GM21619 (cell line): ENCODE measurements around the gene PDE1A.

Experiments
- ATAC-seq: cut with Tn5 transposase; IDR thresholded peaks from one replicate; pipeline ENCODE4 v1.9.1; 2021; ENCODE audit not compliant: unreplicated experiment

The PDE1A gene

DNA sequence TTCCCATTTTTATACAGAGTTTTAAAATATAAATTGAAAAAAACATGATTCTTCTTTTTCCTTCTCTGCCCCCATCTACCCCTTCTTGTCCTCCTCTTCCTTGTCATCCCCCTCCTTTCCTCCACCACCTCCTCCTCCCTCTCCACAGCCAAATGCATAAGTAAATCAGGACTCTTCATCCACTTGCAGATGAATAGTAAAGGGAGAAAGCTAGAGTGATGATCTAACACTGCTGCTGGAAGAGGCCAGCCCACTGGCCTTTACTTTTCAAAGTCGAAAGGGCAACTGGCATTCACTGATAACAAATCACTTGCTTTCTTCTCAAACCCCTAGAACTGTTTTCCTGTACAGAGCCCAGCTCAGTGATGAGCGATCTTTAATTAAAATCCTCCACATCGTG lies 205.8 kb downstream of the PDE1A start:
- ATAC-seq = no peak

DNA sequence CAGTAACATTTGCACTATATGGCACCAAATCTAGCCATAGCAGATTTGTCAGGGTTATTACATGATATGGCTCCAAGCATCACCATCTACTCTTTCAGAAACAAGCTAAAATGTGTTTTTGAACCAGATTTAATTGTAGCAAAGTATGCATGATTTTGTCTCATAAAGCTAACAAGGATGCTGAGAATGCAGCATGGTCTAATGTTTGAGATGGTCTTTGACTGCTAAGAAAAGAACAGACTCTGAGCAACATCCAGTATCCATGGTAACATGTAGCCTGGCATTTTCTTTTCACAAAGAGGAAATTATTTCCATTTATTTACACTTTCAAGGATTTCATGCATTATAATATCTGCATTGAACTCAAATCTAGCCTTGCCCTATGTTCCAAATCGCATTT lies 206.5 kb downstream of the PDE1A start:
- ATAC-seq = no peak

DNA sequence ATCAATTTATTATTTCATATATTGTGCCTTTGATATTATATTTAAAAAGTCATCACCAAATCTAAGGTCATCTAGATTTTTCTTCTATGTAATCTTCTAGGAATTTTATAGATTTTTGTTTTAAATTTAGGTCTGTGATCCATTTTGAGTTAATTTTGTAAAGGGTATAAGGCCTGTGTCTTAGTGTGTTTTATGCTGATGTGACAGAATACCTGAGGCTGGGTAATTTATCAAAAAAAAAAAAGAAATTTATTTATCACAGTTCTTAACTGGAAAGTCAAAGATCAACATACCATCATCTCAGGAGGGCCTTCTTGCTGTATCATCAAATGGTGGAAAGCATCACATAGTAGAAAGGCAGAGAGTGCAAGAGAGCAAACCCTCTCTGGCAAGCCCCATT lies 216.2 kb downstream of the PDE1A start:
- no peak for ATAC-seq

DNA sequence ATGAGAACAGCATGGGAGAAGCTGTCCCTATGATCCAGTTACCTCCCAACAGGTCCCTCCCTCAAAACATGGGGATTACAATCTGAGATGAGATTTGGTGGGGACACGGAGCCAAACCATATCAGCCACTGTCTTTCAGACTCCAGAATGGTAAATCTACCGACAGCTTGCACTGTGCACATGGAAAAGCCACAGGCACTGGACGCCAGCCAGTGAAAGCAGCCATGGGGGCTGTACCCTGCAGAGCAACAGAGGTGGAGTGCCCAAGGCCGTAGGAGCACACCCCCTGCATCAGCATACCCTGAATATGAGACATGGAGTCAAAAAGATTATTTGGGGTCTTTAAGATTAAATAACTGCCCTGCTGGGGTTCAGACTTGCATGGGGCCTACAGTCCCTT lies 218.4 kb downstream of the PDE1A start:
- ATAC-seq = no peak

DNA sequence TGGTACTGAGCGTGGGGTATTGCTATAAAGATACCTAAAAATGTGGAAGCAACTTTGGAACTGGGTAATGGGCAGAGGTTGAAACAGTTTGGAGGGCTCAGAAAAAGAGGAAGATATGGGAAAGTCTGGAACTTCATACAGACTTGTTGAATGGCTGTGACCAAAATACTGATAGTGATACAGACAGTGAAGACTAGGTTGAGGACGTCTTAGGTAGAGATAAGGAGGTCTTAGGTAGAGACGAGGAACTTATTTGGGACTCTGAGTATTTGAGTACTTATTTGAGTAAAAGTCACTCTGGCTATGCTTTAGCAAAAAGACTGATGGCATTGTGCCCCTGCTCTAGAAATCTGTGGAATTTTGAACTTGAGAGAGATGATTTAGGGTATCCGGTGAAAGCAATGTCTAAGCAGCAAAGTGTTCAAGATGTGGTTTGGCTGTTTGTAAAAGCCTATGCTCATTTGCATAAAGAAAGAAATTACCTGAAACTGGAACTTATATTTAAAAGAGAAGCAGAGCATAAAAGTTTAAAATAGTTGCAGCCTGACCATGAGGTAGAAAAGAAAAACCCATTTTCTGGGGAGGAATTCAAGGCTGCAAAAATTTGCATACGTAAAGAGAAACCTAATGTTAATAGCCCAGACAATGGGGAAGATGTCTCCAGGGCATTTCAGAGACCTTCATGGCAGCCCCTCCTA lies 219.6 kb downstream of the PDE1A start:
- no peak for ATAC-seq

DNA sequence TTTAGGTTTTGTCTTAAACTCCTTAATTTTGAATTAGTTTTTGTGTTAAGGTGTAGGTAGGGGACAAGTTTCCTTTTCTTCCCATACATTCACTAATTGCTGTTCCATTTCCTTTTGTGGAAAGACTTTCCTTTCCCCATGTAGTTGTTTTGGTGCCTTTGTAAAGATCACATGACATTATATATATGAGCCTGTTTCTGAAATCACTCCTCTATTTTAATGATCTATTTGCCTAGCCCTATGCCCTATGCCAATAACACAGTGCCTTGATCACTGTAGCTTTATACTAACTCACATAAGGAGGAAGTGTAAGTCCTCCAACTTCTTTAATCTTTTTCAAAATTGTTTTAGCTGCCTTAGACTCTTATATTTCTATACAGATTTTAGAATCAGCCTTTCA lies 229.3 kb downstream of the PDE1A start:
- no peak for ATAC-seq

DNA sequence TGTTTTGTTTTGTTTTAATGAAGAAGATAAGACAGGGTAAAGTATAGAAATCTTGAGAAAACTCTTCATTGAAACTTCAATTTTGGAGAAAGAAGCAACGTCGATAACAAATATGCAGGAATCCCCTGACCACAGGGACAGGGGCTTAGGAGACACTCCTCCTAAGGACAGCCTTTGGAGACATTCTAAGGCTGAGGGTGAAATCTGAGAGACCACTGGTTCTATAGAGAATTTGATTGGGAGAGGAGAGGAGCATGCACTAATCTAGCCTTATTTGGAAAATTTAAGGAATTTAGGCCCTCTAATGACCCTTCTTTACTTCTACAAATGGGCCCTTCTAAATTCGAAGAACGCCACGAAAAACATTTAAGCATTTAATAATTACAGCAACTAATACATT lies 233.5 kb downstream of the PDE1A start:
- ATAC-seq = no peak

DNA sequence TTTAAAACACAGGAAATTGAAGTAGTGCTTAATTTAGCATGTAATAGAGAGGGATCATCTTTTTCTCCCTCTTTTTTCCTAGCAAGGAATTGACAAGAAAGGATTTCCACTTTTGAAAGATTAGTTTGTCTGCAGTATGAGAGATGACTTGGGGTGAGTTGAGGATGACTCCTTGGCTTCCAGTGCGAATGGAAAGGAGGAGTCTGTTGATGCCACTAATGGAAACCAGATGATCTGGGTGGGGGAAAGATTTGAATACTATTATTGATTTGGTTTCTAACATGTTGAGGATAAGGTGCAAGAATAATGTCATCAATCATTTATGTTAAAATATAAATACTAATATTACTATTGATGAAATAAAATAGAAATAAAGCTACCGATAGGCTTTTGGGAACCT lies 235.8 kb downstream of the PDE1A start:
- no peak for ATAC-seq

DNA sequence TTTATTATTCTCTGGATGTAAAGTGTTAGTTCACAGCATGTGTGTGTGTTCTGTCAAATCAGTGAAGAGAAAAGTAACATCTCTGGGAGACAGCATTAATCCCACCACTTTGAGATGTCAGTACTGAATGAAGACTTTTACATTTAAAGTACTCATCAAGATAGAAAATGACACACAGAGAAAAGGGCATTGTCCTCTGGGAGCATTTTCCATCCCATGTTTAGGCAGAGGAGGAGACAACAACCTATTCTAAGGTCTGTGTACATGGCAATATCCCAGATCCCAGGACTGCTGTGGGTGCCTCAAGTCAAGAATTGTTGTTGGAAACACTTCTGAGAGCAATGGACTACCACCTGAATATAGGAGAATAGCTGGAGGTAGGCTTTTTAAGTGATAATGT lies 239.7 kb downstream of the PDE1A start:
- ATAC-seq = no peak

DNA sequence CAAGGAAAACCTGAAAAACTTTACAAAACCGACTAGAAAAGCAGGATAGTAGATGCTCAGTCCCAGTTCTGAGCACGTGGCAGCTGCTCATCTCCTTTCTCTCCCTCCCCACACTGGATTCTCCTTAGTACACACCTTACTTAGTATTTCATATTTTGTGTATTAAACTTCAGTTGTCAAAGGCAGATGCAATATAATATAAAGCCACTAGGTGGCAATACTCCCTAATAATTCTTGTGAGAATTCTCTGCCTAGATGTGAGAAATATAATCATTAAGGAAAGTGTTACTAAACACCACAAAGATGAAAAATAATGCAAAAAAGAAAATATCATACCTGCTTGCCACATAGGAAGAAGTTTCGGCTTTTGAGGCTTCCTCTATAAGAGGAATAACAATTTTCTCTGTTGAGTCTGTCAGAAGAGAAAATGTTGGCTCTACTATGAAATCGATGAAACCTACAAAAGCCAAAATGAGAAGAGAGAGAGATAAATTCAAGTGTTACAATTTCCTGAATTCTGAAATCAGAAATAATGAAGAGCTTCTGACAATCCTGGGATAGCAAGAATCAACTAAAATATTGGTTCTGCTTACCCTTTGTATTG lies 240.6 kb downstream of the PDE1A start:
- ATAC-seq = peak; percentile 82

DNA sequence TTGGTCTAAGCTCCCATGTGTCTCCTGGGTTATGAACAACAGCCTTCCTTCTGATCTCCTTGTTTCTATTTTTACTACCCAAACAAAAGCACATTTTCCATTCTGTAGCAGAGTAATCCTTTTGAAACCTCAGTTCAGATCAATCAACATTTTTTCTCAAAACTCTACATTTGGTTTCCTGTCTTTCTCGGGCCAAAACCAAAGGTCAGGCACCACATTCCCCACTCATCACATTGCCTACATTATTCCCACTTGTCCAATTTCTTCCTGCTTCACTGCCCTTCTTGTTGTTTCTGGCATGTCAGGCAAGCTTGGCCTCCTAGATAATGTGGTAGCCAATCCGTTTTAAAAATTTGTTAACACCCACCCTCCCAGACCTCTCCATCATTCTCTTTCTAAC lies 244.4 kb downstream of the PDE1A start:
- no peak for ATAC-seq

DNA sequence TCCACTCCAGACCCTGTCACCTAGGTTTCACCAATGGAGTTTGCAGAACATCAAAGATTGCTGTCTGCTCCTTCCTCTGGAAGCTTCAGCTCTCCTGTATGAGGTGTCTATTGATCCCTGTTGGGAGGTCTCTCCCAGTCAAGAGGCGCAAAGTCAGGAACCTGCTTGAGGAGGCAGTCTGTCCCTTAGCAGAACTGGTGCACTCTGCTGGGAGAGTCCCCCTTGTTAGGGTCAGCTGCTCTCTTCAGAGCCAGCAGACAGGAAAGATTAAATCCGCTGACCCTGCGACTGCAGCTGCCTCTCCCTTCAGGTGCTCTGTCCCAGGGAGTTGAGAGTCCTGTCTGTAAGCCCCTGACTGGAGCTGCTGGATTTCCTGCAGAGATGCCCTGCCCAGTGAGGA lies 245.5 kb downstream of the PDE1A start:
- ATAC-seq = no peak

DNA sequence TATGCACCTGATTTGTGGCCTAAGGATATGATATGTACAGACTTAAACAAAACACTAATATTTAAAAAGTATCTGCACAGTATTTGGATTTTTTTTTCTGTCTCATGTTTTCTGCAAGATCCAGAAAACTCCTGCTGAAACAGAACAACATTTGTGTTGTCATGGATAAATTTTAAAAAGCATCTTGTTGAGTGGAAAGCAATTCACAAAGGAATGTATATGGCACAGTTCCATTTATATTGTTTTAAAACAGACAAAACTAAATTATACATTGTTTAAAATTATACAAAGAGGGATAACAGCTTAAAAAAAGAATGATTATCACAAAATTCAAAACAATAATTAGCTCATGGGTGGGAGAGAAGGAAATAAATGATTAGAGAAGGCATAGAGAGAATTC lies 247.7 kb downstream of the PDE1A start:
- no peak for ATAC-seq

DNA sequence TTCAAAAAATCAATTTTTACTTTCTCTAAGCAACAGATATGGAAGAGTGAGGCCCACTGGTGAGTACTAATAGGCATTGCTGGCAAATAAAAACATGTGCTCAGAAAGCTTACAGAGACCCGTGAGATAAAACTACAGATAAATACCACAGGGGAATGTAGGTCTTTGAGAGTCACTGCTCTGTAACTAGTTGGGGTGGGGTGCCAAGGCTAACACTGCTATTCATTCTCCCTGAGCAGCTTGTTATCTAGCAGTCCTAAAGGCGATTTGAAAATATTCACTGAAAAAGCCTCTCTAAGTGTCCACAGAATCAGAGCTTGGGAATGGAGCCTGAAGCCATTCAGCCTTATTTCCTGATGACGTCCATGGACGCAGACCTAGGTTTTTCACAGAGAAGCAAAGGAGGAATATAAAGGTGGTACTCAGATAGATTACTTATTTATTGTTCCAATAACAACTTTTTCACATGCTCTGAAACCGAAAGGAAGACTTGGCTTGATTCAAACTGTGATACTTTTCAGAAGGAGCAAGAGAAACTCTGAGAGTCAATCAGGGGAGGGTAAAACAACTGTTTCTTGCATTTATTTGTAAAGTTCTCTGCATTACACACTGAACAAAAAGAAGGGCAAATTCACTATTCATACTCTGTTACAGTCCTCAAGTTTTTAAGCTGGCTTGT lies 252.8 kb downstream of the PDE1A start:
- ATAC-seq = no peak

DNA sequence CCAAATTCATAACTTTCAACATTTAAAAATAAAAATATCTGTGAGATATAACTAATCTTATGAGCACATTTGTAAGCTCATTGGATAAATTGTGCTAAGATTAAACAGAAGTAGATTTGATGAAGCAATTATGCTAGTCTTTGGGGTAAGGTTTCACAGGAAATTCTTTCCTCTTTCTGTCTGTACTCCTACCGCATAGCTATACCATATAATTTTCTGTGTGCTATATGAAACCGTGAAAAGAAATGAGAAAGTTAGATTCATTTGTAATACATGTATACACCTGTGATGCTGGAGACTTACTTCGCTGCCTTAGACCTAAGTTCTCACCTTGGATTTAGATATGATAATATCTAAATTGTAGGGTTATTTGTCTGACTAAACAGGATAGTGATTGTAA lies 256.5 kb downstream of the PDE1A start:
- ATAC-seq = no peak

DNA sequence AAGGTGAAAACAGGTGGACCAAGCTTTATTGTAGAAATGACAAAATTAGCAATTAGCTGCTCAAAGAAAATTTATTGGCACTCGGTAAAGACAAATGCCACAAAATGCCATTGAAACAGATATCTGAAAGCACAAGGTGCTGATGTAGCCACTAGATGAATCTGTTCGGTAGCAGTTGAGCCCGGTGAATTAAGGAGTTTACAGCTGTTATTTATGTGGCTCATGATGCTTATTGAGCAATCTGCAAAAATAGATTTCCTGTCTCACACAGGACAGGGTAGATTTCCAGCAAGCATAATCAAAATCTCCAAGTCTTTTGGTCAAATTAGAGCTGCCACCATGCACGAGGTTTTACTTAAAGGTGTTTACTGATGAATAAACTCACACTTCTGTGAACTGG lies 259.0 kb downstream of the PDE1A start:
- ATAC-seq = no peak

DNA sequence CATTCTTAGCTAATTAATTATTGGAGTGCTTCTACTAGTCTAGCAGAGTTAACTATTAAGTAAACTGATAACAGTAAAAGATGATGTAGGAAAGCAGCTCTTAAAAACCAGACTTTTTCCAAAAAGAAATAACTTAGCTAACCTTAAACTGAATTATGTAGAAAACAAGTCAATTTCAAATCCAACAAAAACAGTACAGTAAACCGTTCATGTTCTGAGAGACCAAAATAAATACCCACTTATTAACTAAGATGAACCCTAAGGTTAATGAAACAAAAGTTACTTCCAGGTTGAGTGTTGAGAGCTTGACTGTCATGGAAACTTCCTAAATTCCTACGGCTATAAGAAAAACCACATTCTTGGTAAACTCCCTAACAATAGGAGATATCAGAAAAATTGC lies 260.0 kb downstream of the PDE1A start:
- ATAC-seq = no peak

DNA sequence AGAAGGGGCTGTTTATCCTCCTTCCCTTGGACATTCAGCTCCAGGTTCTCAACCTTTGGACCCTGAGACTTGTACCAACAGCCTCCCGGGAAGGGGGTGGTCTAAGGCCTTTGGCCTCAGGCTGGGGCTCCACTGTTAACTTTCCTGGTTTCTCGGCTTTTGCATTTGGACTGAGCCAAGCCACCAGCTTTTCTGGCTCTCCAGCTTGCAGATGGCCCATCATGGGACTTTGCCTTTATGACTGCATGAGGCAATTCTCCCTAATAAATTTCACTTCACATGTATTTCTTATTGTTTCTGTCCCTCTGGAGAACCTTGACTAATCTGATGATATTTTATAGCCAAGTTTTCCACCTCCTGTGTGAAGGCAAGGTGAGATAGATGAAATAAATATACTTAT lies 260.4 kb downstream of the PDE1A start:
- no peak for ATAC-seq

DNA sequence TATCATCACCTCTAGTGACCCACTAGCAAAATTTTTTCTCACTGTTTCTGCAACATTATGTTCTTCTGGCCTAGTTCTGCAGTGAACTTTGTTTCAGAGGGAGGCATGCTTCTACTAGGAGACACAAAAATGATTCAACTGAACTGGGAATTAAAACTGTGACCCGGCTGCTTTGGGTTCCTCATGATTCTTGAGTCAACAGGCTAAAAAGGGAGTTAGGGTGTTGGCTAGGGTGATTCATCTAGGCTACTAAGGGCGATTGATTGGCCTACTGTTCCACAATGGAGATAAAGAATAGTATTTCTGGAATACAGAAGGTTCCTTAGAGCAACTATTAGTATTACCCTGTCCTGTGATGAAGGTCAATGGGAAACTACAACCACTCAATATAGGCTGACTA lies 261.6 kb downstream of the PDE1A start:
- ATAC-seq = no peak

DNA sequence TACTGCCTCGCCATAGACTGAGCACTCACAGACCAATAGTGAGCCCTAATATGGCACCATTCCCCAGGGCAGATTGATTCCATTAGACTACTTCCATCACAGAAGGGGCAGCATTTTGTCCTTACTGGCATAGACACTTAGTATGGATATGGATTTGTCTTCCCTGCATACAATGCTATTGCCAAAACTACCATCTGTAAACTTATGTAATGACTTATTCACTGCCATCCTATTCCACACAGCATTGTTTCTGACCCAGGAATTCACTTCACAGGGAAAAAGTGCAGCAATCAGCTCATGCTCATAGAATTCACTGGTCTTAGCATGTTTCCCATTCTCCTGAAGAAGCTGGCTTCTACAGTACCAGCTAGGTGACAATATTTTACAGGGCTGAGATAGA lies 262.1 kb downstream of the PDE1A start:
- ATAC-seq = no peak

DNA sequence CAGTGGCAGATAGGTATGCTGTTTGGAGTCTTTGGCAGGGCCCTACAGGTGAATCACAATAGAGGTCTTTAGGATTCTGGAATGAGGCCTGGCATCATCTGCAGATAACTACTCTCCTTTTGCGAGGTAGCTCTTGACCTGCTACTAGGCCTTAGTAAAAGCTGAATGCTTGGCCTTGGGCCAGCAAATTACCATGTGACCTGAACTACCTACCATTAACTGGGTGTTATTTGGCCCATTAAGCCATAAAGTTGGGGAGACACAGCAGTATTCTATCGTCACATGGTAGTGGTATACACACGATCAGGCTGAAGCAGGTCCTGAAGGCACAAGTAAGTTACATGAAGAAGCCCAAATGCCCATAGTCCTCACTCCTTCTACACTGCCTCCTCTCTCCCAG lies 263.0 kb downstream of the PDE1A start:
- no peak for ATAC-seq

DNA sequence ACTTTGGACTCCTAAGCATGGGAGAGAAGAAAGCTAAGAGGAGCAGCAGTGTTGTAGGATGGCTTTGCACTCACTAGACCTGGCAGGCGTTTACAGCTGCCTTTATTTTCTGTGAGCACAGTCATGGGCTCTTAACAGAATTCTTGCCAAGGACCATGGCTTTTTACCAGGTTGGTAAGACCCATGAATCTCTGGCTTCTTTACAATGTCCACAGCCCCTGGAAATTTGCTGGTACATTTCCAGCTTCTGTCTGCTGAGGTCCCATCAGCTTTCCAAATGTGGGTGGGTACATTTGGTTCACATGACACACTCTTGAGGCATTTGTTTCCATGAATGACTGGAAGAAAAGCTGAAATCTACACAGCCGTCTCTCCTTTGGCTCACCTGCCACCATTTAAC lies 278.5 kb downstream of the PDE1A start:
- no peak for ATAC-seq

DNA sequence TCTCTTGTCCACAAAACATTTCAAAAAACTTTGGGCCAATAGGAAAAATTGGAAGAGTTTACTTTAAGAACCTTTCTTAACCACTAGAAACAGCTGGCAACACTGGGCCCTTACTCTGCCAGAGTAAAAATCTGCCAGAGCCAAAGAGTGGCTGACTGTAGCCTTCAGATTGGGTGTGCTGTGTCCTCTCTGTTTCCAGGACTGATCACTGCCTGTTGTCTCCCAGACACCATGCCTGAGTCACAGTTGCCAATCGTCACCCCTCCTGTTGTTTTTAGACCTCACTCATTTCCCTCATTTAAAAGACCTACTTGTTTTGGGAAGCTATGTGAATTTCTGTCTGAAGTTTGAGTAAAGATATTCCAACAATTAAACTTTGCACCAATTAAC lies 282.1 kb downstream of the PDE1A start:
- ATAC-seq = no peak
